ENCODE measurements around the gene ARRB2. TPM values are rescaled to one million over a fixed set of nuclear protein-coding genes. Genes with fewer than 3 reads are reported as not detected.

The ARRB2 gene
- total RNA-seq, 6 experiments from 2014 or later: 18.2 to 38.6 (median 23.9) TPM

- H3K4me3 ChIP-seq: no peak overlapping the region
- ATAC-seq: peak; percentile 22 to 50 (median 27)
- intact Hi-C loops (cut with DNase I): no loop called here
- DNase-seq: peak in 1 of 3 donors; percentile 37
- no peak for TF ChIP-seq POLR2A (IDR thresholded peaks at IDR 0.05)
- TF ChIP-seq, protein P1, sequence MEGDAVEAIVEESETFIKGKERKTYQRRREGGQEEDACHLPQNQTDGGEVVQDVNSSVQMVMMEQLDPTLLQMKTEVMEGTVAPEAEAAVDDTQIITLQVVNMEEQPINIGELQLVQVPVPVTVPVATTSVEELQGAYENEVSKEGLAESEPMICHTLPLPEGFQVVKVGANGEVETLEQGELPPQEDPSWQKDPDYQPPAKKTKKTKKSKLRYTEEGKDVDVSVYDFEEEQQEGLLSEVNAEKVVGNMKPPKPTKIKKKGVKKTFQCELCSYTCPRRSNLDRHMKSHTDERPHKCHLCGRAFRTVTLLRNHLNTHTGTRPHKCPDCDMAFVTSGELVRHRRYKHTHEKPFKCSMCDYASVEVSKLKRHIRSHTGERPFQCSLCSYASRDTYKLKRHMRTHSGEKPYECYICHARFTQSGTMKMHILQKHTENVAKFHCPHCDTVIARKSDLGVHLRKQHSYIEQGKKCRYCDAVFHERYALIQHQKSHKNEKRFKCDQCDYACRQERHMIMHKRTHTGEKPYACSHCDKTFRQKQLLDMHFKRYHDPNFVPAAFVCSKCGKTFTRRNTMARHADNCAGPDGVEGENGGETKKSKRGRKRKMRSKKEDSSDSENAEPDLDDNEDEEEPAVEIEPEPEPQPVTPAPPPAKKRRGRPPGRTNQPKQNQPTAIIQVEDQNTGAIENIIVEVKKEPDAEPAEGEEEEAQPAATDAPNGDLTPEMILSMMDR (IDR thresholded peaks at IDR 0.05): no peak
- H3K9me3 ChIP-seq: no peaks in the 10 kb centered on the region
- WGBS (ENCODE audit: insufficient coverage, low coverage, low lambda C conversion rate, missing lambda C conversion rate): 64% methylated on average over 3 of the region's 3 CpGs
- peak overlapping the region in 2 of 3 donors; percentile 47 to 57 for H3K27ac ChIP-seq
- peaks cover 0 to 1% (median 0%) of the 10 kb centered on the region in 4 donors for H3K4me1 ChIP-seq
- no peaks in the 10 kb centered on the region for H3K36me3 ChIP-seq
- no peaks in the 10 kb centered on the region for H3K27me3 ChIP-seq
Measured at GRCh38 chr17:4766201-4766600, 55.8 kb downstream of the ARRB2 start.

DNA sequence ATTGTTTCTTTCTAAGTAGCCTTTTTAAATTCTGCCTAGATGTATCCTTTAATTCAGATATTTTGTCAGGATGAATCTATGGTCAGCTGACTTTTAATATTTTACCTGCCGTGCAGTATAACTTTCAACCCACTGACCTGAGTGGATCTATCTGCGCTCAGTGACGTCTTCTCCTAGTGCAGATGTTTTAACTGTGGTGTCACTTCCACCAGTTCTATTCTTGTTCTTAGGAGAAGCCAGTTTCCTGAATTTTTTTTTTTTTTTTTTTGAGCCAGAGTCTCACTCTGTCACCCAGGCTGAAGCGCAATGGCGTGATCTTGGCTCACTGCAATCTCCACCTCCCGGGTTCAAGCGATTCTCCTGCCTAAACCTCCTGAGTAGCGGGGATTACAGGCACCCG, 56.3 kb downstream of the ARRB2 start:
- Histone ChIP-seq H3K9me3 (no peaks in the 10 kb centered on the region), H3K36me3 (no peaks in the 10 kb centered on the region), H3K4me3 (no peak overlapping the region), H3K27ac (peak overlapping the region in 1 of 3 donors; percentile 28), H3K4me1 (peaks cover 0 to 6% (median 0%) of the 10 kb centered on the region in 4 donors), H3K27me3 (no peaks in the 10 kb centered on the region)
- peak in 1 of 3 donors; percentile 15 for DNase-seq
- 60% methylated on average over 6 of the region's 9 CpGs for WGBS (ENCODE audit: insufficient coverage, low coverage, low lambda C conversion rate, missing lambda C conversion rate)
- TF ChIP-seq, protein P1 (IDR thresholded peaks at IDR 0.05): no peak
- no peak for TF ChIP-seq POLR2A (IDR thresholded peaks at IDR 0.05)
- ATAC-seq: peak in 3 of 4 donors; percentile 7 to 16 (median 8)
- intact Hi-C loops (cut with DNase I): no loop called here

GRCh38 chr17:4768298-4768697, 57.9 kb downstream of the ARRB2 start:
- 65% methylated on average over 4 of the region's 6 CpGs for WGBS (ENCODE audit: insufficient coverage, low coverage, low lambda C conversion rate, missing lambda C conversion rate)
- ATAC-seq (peak in 1 of 4 donors; percentile 8), DNase-seq (no peak)
- H3K27ac ChIP-seq: peak overlapping the region in 1 of 3 donors; percentile 8
- no peak overlapping the region for H3K4me3 ChIP-seq
- H3K36me3 ChIP-seq: no peaks in the 10 kb centered on the region
- intact Hi-C loops (cut with DNase I): no loop called here
- TF ChIP-seq, protein P1 (IDR thresholded peaks at IDR 0.05): no peak
- TF ChIP-seq POLR2A (IDR thresholded peaks at IDR 0.05): no peak
- H3K27me3 ChIP-seq: no peaks in the 10 kb centered on the region
- H3K9me3 ChIP-seq: no peaks in the 10 kb centered on the region
- peaks cover 0 to 16% (median 0%) of the 10 kb centered on the region in 4 donors for H3K4me1 ChIP-seq

DNA sequence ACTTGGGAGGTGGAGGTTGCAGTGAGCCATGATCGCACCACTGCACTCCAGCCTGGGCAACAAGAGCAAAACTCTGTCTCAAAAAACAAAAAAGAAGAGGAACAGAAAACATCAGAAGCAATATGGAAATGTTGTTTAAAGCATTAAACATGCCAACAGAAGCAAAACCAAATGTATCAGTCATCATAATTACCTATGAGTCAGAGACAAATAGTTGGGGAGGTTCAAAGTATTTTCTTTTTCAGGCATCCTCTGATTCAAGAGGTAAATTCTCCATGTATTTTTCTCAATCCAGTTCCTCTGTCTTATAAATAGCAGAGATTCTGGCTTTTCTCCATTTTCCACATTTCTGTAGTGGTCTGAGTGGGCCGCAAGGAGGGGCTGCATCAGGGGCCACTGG, 59.2 kb downstream of the ARRB2 start:
- intact Hi-C loops (cut with DNase I): no loop called here
- Histone ChIP-seq H3K4me1 (peaks cover 0 to 16% (median 0%) of the 10 kb centered on the region in 4 donors), H3K27me3 (no peaks in the 10 kb centered on the region), H3K4me3 (no peak overlapping the region), H3K9me3 (no peaks in the 10 kb centered on the region), H3K36me3 (no peaks in the 10 kb centered on the region), H3K27ac (no peak overlapping the region)
- ATAC-seq (no peak), DNase-seq (no peak)
- 86% methylated on average over 1 of the region's 2 CpGs for WGBS (ENCODE audit: insufficient coverage, low coverage, low lambda C conversion rate, missing lambda C conversion rate)
- TF ChIP-seq POLR2A (IDR thresholded peaks at IDR 0.05): no peak

Other genes with a start within 250 kb of the ARRB2 start
- gene SPNS2, start 211.8 kb upstream of the ARRB2 start, total RNA-seq: 10 to 100 TPM in 1 of 6 experiments, 1 to 10 TPM in 5; 3.0 to 12.4 (median 7.3) TPM
- gene MYBBP1A, start 155.2 kb upstream of the ARRB2 start, total RNA-seq: 10 to 100 TPM; 16.3 to 32.0 (median 23.7) TPM
- gene GGT6, start 150.1 kb upstream of the ARRB2 start, total RNA-seq: under 1 TPM; 0.09 to 0.92 (median 0.27) TPM
- gene SMTNL2, start 126.1 kb upstream of the ARRB2 start, total RNA-seq: under 1 TPM in 3 of 6 experiments, not detected in 3; 0.12 to 0.25 (median 0.14) TPM
- gene ALOX15, start 69.0 kb upstream of the ARRB2 start, total RNA-seq: under 1 TPM in 4 of 6 experiments, not detected in 2; 0.09 to 0.53 (median 0.28) TPM
- gene PELP1, start 6.5 kb upstream of the ARRB2 start, total RNA-seq: 10 to 100 TPM; 11.5 to 22.2 (median 16.1) TPM
- 10 to 100 TPM in 5 of 6 experiments, 1 to 10 TPM in 1; 10.0 to 21.1 (median 16.2) TPM for gene MED11, start 20.8 kb downstream of the ARRB2 start, total RNA-seq
- gene ZMYND15, start 29.2 kb downstream of the ARRB2 start, total RNA-seq: 1 to 10 TPM in 5 of 6 experiments, under 1 TPM in 1; 0.70 to 6.5 (median 1.9) TPM
- gene CXCL16, start 29.3 kb downstream of the ARRB2 start, total RNA-seq: 10 to 100 TPM; 13.3 to 69.6 (median 31.3) TPM
- 100 to 1,000 TPM in 3 of 6 experiments, 10 to 100 TPM in 3; 67.1 to 215 (median 112) TPM for gene TM4SF5, start 61.3 kb downstream of the ARRB2 start, total RNA-seq
- gene VMO1, start 75.7 kb downstream of the ARRB2 start, total RNA-seq: 10 to 100 TPM in 1 of 6 experiments, 1 to 10 TPM in 5; 3.5 to 12.3 (median 5.2) TPM
- 10 to 100 TPM; 20.6 to 97.4 (median 60.9) TPM for gene GLTPD2, start 78.3 kb downstream of the ARRB2 start, total RNA-seq
- gene PSMB6, start 85.5 kb downstream of the ARRB2 start, total RNA-seq: 100 to 1,000 TPM in 2 of 6 experiments, 10 to 100 TPM in 4; 68.8 to 136 (median 75.7) TPM
- 10 to 100 TPM in 3 of 6 experiments, 1 to 10 TPM in 3; 8.2 to 27.3 (median 10.8) TPM for gene PLD2, start 96.5 kb downstream of the ARRB2 start, total RNA-seq
- 10 to 100 TPM; 20.3 to 42.5 (median 28.0) TPM for gene MINK1, start 122.7 kb downstream of the ARRB2 start, total RNA-seq
- 1 to 10 TPM; 1.6 to 4.0 (median 3.2) TPM for gene C17orf107, start 188.9 kb downstream of the ARRB2 start, total RNA-seq
- gene CHRNE, start 192.5 kb downstream of the ARRB2 start, total RNA-seq: 1 to 10 TPM; 1.4 to 2.9 (median 2.0) TPM
- gene GP1BA, start 221.6 kb downstream of the ARRB2 start, total RNA-seq: under 1 TPM in 3 of 6 experiments, not detected in 3; 0.13 to 0.20 (median 0.15) TPM
- 10 to 100 TPM; 32.6 to 64.2 (median 41.0) TPM for gene SLC25A11, start 229.4 kb downstream of the ARRB2 start, total RNA-seq
- 10 to 100 TPM; 52.1 to 73.5 (median 57.5) TPM for gene RNF167, start 229.6 kb downstream of the ARRB2 start, total RNA-seq
- gene PFN1, start 237.9 kb downstream of the ARRB2 start, total RNA-seq: 1,000 to 10,000 TPM in 1 of 6 experiments, 100 to 1,000 TPM in 5; 221 to 1,037 (median 292) TPM
- gene ENO3, start 240.5 kb downstream of the ARRB2 start, total RNA-seq: 10 to 100 TPM; 54.7 to 69.8 (median 58.7) TPM